ENCODE results near the gene TOGARAM1. TPM values are rescaled to one million over a fixed set of nuclear protein-coding genes. Genes with fewer than 3 reads are reported as not detected.

Gene TOGARAM1
- total RNA-seq, 1 experiment from 2014 or later = 15.1 TPM

DNA sequence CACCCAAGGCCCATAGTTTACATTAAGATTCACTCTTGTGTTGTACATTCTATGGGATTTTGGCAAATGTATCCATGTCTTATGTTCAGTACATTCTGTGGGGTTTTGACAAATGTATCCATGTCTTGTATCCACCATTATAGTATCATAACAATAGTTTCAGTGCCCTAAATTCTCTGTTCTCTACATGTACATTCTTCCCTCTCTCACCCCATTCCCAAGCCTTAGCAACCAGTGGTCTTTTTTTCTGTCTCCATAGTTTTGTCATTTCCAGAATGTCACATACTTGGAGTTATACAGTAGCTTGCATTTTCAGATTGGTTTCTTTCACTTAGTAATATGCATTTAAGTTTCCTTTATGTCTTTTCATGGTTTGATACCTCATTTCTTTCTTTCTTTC, 6.7 kb downstream of the TOGARAM1 start:
- BruUV-seq (replicated peaks) = no TSS peak
- Mint-ChIP-seq H3K4me1 (ENCODE audit: low read depth, unreplicated experiment) (peaks cover 50% of the 10 kb centered on the region), H3K9me3 (ENCODE audit: low read depth, unreplicated experiment) (peaks cover 6% of the 10 kb centered on the region), H3K27ac (ENCODE audit: unreplicated experiment) (no peak overlapping the region), H3K36me3 (ENCODE audit: insufficient read depth, unreplicated experiment) (peaks cover 10% of the 10 kb centered on the region), H3K27me3 (ENCODE audit: unreplicated experiment) (no peaks in the 10 kb centered on the region), H3K4me3 (ENCODE audit: low read depth, unreplicated experiment) (no peak overlapping the region)
- CTCF ChIA-PET = no interaction called here
- DNase-seq = no peak
- TF ChIP-seq, protein P1, sequence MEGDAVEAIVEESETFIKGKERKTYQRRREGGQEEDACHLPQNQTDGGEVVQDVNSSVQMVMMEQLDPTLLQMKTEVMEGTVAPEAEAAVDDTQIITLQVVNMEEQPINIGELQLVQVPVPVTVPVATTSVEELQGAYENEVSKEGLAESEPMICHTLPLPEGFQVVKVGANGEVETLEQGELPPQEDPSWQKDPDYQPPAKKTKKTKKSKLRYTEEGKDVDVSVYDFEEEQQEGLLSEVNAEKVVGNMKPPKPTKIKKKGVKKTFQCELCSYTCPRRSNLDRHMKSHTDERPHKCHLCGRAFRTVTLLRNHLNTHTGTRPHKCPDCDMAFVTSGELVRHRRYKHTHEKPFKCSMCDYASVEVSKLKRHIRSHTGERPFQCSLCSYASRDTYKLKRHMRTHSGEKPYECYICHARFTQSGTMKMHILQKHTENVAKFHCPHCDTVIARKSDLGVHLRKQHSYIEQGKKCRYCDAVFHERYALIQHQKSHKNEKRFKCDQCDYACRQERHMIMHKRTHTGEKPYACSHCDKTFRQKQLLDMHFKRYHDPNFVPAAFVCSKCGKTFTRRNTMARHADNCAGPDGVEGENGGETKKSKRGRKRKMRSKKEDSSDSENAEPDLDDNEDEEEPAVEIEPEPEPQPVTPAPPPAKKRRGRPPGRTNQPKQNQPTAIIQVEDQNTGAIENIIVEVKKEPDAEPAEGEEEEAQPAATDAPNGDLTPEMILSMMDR (IDR thresholded peaks at IDR 0.05; ENCODE audit: unreplicated experiment) = no peak
- intact Hi-C loops (cut with micrococcal nuclease; ENCODE audit: unreplicated experiment) = no loop called here

DNA sequence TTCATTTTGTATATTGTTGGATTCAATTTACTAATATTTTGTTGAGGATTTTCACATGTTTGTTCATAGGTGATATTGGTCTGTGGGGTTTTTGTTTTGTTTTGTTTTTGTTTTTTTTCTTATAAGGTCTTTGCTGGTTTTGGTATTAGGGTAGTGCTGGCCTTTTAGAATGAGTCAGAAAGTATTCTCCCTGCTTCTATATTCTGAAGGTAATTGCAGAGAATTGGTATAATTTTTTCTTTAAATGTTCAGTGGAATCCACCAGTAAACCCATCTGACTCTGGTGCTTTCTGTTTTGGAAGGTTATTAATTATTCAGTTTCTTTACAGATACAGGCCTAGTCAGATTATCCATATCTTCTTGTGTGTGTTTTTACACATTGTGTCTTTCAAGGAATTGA, 8.9 kb downstream of the TOGARAM1 start:
- Mint-ChIP-seq H3K4me3 (ENCODE audit: low read depth, unreplicated experiment) (no peak overlapping the region), H3K9me3 (ENCODE audit: low read depth, unreplicated experiment) (peaks cover 6% of the 10 kb centered on the region), H3K27ac (ENCODE audit: unreplicated experiment) (no peak overlapping the region), H3K27me3 (ENCODE audit: unreplicated experiment) (no peaks in the 10 kb centered on the region), H3K36me3 (ENCODE audit: insufficient read depth, unreplicated experiment) (peaks cover 7% of the 10 kb centered on the region), H3K4me1 (ENCODE audit: low read depth, unreplicated experiment) (peaks cover 49% of the 10 kb centered on the region)
- intact Hi-C loops (cut with micrococcal nuclease; ENCODE audit: unreplicated experiment) = no loop called here
- no TSS peak for BruUV-seq (replicated peaks)
- no peak for DNase-seq
- CTCF ChIA-PET = no interaction called here
- TF ChIP-seq, protein P1 (IDR thresholded peaks at IDR 0.05; ENCODE audit: unreplicated experiment) = no peak

DNA sequence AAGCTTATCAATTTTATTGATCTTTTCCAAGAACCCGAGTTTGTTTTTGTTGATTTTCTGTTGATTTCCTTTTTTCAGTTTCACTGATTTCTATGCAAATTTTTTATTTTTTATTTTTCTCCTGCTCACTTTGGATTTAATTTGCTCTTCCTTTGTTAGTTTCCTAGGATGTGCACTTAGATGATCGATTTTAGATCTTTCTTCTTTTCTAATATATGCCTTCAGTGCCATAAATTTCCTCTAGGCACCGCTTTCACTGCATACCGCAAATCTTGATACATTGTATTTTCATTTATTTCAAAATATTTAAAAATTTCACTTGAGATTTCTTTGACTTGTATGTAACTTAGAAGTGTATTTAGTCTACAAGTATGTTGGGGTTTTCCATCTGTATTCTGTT, 9.5 kb downstream of the TOGARAM1 start:
- H3K4me3 Mint-ChIP-seq (ENCODE audit: low read depth, unreplicated experiment) = no peak overlapping the region
- CTCF ChIA-PET = no interaction called here
- no peak overlapping the region for H3K27ac Mint-ChIP-seq (ENCODE audit: unreplicated experiment)
- peaks cover 5% of the 10 kb centered on the region for H3K36me3 Mint-ChIP-seq (ENCODE audit: insufficient read depth, unreplicated experiment)
- H3K9me3 Mint-ChIP-seq (ENCODE audit: low read depth, unreplicated experiment) = peaks cover 6% of the 10 kb centered on the region
- no TSS peak for BruUV-seq (replicated peaks)
- intact Hi-C loops (cut with micrococcal nuclease; ENCODE audit: unreplicated experiment) = no loop called here
- TF ChIP-seq, protein P1 (IDR thresholded peaks at IDR 0.05; ENCODE audit: unreplicated experiment) = no peak
- peaks cover 49% of the 10 kb centered on the region for H3K4me1 Mint-ChIP-seq (ENCODE audit: low read depth, unreplicated experiment)
- no peaks in the 10 kb centered on the region for H3K27me3 Mint-ChIP-seq (ENCODE audit: unreplicated experiment)
- DNase-seq = no peak

DNA sequence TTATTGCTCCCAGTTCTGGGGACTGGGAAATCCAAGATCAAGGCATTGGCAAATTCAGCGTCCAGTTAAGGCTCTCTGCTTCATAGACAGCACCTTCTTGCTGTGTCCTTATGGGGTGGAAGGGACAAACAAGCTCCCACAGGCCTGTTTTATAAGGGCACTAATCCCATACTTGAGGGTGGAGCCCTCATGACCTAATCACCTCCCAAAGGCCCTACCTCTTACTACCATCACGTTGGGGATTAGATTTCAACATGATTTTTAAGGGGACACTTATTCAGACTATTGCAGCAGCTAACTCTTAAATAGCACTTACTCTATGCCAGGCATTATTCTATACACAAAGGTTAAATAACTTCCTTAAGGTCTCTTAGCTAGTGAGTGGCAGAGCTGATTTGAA, 17.3 kb downstream of the TOGARAM1 start:
- H3K36me3 Mint-ChIP-seq (ENCODE audit: insufficient read depth, unreplicated experiment) = no peaks in the 10 kb centered on the region
- TF ChIP-seq, protein P1 (IDR thresholded peaks at IDR 0.05; ENCODE audit: unreplicated experiment) = no peak
- H3K4me1 Mint-ChIP-seq (ENCODE audit: low read depth, unreplicated experiment) = peaks cover 2% of the 10 kb centered on the region
- intact Hi-C loops (cut with micrococcal nuclease; ENCODE audit: unreplicated experiment) = no loop called here
- no peaks in the 10 kb centered on the region for H3K9me3 Mint-ChIP-seq (ENCODE audit: low read depth, unreplicated experiment)
- no TSS peak for BruUV-seq (replicated peaks)
- no peak overlapping the region for H3K4me3 Mint-ChIP-seq (ENCODE audit: low read depth, unreplicated experiment)
- CTCF ChIA-PET = no interaction called here
- no peaks in the 10 kb centered on the region for H3K27me3 Mint-ChIP-seq (ENCODE audit: unreplicated experiment)
- H3K27ac Mint-ChIP-seq (ENCODE audit: unreplicated experiment) = no peak overlapping the region
- no peak for DNase-seq

All from Calu3 (cell line).